Right lobe of liver (tissue), 4 donors: ENCODE results near the gene PPP1R3D.

Source experiments
- CTCF ChIP-seq, 4 donors: fragments of 200-600 bp in 3 of 4; fragments of 450-650 bp in 1 of 4; IDR thresholded peaks; one replicate each; pipeline versions ENCODE4 v1.5.1 to v1.8.0; 2016 to 2022; ENCODE audit warnings: antibody characterized with exemption in 4 of 4, mild to moderate bottlenecking in 2 of 4
- POLR2A ChIP-seq: fragments of 450-650 bp; IDR thresholded peaks from one replicate; pipeline ENCODE4 v1.6.1; 2017; ENCODE audit warnings: antibody characterized with exemption, mild to moderate bottlenecking
- donor health status: DM: no; HTN: no; CAD: no.
- donor health status: DM: no; HTN: no; CAD: no.
- donor health status: DM: no; HTN: yes; CAD: no.

GRCh38 chr20:59985164-59985563 lies 45.1 kb upstream of the PPP1R3D start:
- no peak for TF ChIP-seq CTCF (IDR thresholded peaks at IDR 0.05)
- TF ChIP-seq POLR2A = no peak
